D341Med (cell line): Measurements from ENCODE around the gene COL26A1.
"Not testable (repeated sequence)": the region's sequence is repeated elsewhere in the genome, so short reads cannot be mapped to it uniquely, and the experiment has no call there.

Experiments used
- DNase-seq: peaks from one replicate; pipeline ENCODE4 v3.0.0; 2012; ENCODE audit warnings: low spot score

The COL26A1 gene

GRCh38 chr7:101362334-101363195 lies at the start of gene COL26A1:
COL26A1 (plus strand) TSS chr7:101362875; CDS start chr7:101363033, 158 bp downstream.
- peak; percentile 75 for DNase-seq

DNA sequence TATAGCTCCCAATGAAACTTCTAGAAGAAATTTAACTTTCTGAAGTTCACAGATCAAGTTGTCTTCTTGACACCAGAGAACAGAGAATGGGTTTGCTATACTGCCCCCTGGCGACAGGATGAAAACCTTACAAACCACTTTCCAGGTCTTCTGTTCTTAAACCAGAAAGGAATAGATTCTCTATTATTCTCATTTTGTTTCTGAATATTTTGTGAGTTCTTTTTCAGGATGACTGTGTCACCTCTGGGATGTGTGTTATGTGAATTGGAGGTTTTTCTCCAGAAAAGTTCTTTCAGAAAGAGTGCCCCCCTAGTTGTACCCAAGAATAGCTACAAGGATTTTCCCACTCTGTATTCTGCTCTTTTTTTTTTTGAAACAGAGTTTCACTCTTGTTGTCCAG lies 47.3 kb upstream of the COL26A1 start:
- no peak for DNase-seq

GRCh38 chr7:101319401-101319800 lies 43.3 kb upstream of the COL26A1 start:
- no peak for DNase-seq

DNA sequence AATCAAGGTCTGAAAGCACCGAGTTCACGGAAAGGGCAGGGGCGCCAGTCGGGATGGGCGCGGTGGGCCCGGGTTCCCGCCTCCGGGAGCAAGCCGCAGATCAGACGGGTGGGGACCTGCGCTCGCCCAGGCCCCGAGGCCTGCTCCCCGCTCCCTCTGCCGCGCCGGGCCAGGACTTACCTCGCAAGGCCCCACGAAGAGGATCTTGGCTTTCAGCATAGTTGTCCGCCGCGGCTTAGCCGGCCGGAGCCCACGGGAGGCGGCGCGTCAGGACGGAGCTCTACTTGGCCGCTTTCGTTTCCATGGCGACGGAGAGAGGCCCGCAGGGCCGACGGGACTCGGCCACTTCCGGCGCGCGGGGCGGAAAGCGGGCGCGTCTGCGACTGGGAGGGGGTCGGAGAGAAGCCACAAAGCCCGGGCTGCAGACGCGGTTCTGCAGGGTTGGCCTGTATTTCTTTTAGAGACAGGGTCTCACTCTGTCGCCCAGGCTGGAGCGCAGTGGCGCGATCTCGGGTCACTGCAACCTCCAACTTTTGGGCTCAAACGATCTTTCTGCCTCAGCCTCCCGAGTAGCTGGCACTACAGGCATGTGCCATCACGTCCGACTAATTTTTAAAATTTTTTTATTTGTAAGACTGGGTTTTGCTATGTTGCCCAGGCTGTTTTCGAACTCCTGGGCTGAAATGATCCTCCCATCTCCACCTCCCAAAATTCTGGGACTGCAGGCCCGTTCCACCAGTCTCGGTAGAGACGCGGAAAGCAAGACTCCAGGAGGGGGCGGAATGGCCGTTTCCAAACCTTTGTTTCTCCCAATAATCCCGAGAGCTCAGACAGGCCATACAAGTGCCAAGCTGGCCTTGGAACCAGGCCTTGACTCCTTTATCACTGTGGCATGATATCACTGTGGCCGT lies 40.9 kb upstream of the COL26A1 start, which contains the start of gene IFT22:
Gene IFT22, minus strand, starts transcription at position 322 of the 911 bp plus-strand sequence. Its CDS starts 103 bp downstream, at position 219.
- DNase-seq, result peak; percentile 96

GRCh38 chr7:101328159-101328558 lies 34.5 kb upstream of the COL26A1 start:
- no peak for DNase-seq

DNA sequence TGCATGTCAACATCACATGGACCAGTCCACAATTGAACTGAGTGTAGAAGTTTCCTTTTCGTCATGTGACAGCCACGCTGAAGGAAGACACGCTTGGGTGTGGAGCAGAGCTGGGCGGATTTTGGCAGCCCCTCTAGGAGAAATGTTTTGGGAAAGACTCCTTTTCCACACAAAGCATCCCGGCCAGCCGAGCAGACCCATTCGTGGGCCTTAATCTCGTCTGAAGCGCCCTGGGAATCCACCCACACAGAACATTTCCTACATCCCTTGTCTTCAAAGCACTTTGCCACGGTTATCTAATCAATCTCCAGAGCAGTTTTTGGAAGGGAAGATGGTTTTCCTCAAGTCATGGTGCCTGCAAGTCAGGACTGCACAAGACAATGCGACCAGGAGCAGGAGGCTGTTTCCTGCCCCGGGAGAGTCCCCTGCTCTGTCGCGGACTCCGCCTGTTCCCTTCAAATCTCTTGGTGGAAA lies 32.6 kb upstream of the COL26A1 start:
- no peak for DNase-seq

DNA sequence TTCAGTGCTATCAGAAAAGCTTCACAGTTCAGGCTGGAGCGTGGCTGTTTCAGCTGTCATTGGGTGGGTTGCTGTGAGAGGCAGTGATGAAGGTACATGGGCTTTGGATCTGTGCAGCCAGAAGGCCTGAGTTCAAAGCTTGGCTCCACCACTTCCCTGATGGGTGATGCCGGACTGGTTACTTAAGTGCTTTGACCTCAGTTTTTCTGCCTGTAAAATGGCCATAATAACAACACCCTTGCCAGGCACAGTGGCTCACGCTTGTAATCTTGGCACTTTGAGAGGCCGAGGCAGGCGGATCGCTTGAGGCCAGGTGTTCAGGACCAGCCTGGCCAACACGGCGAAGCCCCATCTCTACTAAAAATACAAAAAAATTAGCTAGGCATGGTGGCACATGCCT lies 30.6 kb upstream of the COL26A1 start:
- no peak for DNase-seq

DNA sequence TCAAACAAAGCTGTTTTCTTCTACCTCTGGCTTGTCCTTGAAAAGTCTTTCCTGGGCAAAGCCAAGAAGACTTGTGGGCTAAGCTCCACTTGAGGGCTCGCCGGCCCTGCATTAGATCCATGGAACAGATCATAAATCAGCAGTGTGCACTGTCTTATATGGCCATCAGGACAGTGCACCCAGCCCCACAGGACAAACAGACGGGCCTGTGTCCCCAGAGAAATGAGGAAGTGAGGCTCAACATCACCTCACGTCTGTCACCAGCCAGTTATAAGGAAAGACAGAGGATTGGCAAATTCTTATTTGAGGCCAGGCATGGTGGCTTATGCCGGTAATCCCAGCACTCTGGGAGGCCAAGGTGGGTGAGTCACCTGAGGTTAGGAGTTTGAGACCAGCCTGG lies 28.8 kb upstream of the COL26A1 start:
- no peak for DNase-seq

DNA sequence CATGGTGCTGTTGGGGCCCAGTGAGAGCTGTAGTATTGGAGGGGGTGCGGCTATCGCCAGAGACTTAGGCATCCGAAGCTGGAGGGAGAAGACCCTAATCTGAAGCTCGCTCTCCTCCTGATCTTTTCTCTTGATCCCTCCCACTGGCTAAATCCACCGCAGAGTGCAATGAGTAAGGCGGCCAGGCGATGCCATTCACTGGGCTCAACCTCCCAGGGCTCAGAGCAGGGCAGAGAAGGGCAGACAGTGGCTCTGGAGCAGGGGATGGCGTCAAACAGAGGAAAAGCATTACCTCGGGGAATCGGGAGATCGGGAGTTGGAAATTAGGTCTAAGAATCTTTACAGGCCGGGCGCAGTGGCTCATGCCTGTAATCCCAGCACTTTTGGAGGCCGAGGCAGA lies 22.3 kb upstream of the COL26A1 start:
- DNase-seq, result no peak

DNA sequence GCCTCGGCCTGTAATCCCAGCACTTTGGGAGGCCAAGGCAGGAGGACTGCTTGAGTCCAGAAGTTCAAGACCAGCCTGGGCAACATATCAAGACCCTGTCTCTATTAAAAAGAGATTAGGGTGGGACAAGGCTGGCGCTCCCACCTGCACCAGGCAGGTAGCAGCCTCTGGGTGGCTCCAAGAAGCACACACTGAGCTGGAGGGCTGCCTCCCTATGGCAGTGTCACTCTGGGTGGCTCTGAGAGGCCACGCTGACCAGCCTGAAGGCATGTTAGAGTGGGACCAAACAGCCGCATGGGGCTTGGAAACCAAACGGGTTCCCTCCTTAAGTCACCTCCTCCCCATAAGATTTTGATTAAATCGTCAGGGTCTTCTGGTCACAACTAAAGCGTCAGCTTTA lies 19.8 kb upstream of the COL26A1 start:
- DNase-seq, result no peak

DNA sequence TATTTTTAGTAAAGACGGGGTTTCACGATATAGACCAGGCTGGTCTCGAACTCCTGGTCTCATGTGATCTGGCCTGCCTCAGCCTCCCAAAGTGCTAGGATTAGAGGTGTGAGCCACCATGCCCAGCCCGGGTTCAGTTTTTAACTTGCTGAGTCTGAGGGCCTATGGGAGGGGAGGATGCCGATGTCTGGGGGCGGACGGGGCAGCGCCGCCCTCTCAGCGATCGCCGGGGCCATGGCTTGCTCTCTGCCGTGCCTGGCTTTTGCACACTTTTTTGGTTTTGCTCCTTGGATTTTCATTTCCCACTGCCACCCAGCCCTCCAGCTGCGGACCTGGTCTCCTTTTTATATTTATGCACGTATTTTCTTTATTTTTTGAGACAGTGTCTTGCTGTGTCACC lies 15.2 kb upstream of the COL26A1 start:
- no peak for DNase-seq

- not testable (repeated sequence) for DNase-seq
Observed at GRCh38 chr7:101348456-101349067, 14.1 kb upstream of the COL26A1 start.

DNA sequence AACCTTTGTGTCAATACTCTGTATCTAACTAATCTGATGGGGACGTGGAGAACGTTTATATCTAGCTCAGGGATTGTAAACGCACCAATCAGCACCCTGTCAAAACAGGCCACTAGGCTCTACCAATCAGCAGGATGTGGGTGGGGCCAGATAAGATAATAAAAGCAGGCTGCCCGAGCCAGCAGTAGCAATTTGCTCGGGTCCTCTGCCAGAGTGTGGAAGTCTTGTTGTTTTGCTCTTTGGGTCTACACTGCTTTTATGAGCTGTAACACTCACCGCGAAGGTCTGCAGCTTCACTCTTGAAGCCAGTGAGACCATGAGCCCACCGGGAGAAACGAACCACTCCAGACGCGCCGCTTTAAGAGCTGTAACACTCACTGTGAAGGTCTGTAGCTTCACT lies 13.4 kb upstream of the COL26A1 start:
- not testable (repeated sequence) for DNase-seq

DNA sequence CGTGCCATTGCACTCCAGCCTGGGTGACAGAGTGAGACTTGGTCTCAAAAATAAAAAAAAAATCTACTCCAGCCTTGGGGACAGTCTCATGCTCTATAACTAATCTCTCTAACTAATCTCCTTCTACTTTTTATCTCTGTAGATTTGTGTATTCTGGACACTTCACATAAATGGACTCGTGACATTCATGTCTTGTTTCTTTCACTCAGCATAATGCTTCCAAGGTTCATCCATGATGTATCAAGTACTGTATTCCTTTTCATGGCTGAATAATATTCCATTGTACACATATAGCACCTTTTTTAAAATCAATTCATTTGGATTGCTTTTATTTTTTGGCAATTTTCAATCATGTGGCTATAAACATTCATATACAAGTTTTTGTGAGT lies 9.8 kb upstream of the COL26A1 start:
- no peak for DNase-seq

GRCh38 chr7:101357433-101357832 lies 5.2 kb upstream of the COL26A1 start:
- no peak for DNase-seq

DNA sequence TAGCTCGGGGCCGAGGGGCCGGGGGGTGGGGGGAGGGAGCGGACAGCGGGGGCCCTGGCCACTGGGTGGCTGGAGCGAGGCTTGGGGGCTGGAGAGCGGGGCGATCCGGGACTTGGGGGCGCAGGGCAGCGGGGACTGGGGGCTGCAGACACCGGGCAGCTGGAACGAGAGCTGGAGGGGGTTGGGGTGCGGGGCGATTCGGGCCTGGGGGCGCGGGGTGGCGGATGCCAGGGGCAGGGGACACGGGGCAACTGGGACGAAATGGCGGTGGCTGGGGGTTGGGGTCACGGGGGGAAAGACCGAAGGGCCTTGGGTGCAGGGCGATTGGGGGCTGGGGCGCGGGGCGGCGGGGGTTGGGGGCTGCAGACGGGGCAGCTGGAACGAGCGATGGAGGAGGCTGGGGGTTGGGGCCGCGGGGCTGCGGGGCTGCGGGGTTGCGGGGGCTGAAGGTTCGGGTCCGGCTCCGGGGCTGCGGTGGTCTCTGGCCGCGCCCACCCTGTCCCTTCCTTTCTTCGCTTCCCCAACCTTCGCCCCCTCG lies 590 bp downstream of the COL26A1 start:
- no peak for DNase-seq

DNA sequence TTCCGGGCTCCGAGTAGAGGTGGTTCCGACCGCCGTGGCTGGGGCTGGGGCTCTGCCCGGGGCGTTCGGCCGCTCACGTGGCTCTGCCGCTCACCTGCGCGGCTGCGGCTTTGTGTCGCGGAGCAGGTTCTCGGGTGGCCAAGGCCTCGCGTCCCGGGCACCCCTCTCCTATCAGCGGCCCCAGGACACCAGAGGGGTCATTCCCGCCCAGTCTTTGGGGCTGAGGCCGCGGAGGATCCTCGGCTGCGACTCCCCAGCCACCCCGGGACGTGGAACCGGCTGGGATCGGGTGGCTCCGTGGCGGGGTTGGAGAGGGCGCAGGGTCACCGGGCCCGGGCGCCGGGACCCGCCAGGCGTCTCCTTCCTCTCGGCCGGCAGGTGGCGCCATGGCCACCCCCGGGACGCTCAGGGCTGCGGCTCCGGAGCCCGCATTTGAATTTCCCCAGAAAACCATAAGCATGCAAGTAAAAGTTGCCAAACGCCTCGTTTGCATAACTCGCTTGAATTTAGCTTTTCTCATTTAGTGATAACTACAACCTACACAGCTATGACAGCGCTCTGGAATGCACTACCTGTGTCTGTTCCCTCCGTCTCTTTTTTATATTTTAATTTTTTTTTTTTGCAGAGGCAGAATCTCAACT lies 1.2 kb downstream of the COL26A1 start:
- peak; percentile 94 for DNase-seq

GRCh38 chr7:101365956-101366355 lies 3.3 kb downstream of the COL26A1 start:
- DNase-seq, result no peak

DNA sequence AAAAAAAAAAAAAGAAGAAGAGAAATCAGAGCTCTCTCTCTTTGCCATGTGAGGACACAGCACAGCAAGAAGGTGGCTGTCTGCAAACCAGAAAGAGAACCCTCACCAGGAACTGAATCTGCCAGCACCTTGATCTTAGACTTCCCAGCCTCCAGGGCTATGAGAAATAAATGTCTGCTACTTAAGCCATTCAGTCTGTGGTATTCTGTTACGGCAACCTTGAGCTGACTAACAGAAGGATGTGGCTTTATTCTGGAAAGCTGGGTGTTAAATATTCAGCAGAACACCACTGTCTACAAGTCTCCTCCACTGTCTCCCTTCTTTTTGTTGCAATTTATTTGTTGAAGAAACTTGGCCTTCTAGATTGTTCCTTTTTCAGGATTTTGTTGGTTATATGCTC lies 5.0 kb downstream of the COL26A1 start:
- DNase-seq, result no peak

DNA sequence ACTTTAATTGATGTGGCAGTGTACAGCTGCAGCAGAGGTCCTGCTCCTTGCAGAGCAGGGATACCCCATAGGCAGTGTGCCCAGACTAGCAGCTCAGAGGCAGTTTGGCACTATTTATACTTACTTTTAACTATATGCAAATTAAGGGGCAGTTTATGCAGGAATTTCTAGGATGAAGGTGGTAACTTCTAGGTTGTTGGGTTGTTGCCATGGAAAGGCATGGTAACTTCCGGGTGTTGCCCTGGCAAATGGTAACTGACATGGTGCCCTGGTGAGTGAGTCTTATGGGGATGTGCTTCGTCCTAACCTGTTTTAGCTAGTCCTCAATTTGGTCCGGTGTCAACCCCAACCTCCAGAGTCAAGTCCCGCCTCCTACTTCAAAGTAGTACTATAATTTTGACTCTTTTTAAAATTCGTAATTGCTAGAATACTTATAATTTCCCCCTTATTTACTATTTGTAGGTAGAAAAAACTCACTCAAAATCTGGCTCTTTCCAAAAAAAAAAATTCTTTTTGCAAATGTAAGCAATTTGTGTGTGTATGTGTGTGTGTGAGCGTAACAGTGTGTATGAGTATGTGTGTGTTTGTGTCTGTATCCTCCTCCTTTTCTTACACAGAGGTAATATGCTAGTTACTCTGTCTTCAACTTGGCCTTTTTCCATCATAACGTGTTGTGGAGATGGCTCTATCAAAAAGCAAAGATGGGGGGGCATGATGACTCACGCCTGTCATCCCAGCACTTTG lies 5.9 kb downstream of the COL26A1 start:
- no peak for DNase-seq

GRCh38 chr7:101370836-101371235 lies 8.2 kb downstream of the COL26A1 start:
- no peak for DNase-seq
